Endothelial cell of umbilical vein (primary cell): ENCODE measurements around the gene PPFIA3. TPM values are rescaled to one million over a fixed set of nuclear protein-coding genes. Genes with fewer than 3 reads are reported as not detected.
A peak's percentile ranks its signal among the peaks of the same experiment; 100 is the strongest.

ENCODE experiments used
- BruUV-seq: library from RNA; stranded (reverse); fragments of 400-500 nt; replicated peaks from 2 replicates; lab custom pipeline; 2021; lab: Mats Ljungman, UMichigan
- CTCF ChIA-PET: fragments of 300-600, 350-600 bp; sonication (Branson Sonifier 250); formaldehyde crosslinking; loops from one replicate; lab custom pipeline; 2021; ENCODE audit warnings: antibody characterized with exemption, inconsistent platforms; lab: Charles Lee
- POLR2A ChIA-PET: fragments of 300-600, 350-600 bp; sonication (Branson Sonifier 250); formaldehyde crosslinking; loops from one replicate; lab custom pipeline; 2021; ENCODE audit warnings: antibody characterized with exemption, inconsistent platforms; lab: Charles Lee
- DNase-seq: peaks from one replicate; pipeline ENCODE4 v3.0.0-alpha.2; 2011; ENCODE audit warnings: low read depth, low spot score
- FAIRE-seq: peaks from 2 replicates; lab custom pipeline; 2011; peaks lifted over from hg19 to GRCh38; lab: Jason Lieb, UNC
- H2AFZ ChIP-seq: 2 replicates; pipeline ENCODE4 v1.6.0; 2012; ENCODE audit warnings: low read depth, low read length, control low read depth, inconsistent platforms
- H3K27ac ChIP-seq: 2 replicates; pipeline ENCODE4 v1.5.1; 2011; ENCODE audit warnings: low read depth, mild to moderate bottlenecking, control low read depth, low read length, moderate library complexity; ENCODE audit not compliant: insufficient read depth
- H3K27me3 ChIP-seq, 2 experiments: 2 replicates each; pipeline versions ENCODE4 v1.6.0 to v1.6.1; 2011; ENCODE audit warnings: low read length in 2 of 2, mixed read lengths in 1 of 2; ENCODE audit not compliant: control insufficient read depth in 2 of 2, insufficient read depth in 2 of 2
- H3K36me3 ChIP-seq, 2 experiments: 2 replicates in 1 of 2; 3 replicates in 1 of 2; pipeline ENCODE4 v1.5.1; 2011; ENCODE audit warnings: low read length in 2 of 2, mild to moderate bottlenecking in 1 of 2, moderate library complexity in 1 of 2; ENCODE audit not compliant: control insufficient read depth in 2 of 2, insufficient read depth in 2 of 2; ENCODE audit errors: extremely low read depth in 1 of 2
- H3K4me1 ChIP-seq: 3 replicates; pipeline ENCODE4 v1.5.1; 2011; ENCODE audit warnings: mild to moderate bottlenecking, low read length; ENCODE audit not compliant: control insufficient read depth, insufficient read depth; ENCODE audit errors: extremely low read depth
- H3K4me2 ChIP-seq: 2 replicates; pipeline ENCODE4 v1.6.1; 2011; ENCODE audit warnings: low read length, control low read depth, mixed read lengths; ENCODE audit not compliant: insufficient read depth
- H3K4me3 ChIP-seq, 3 experiments: fragments of 200-600 bp in 1 of 3; sonication (generic), shearing (Covaris generic) in 1 of 3; replicated peaks in 1 of 3; 2 replicates each; pipeline ENCODE4 v1.5.1; 2011 to 2016; ENCODE audit warnings: control low read depth in 3 of 3, low read length in 3 of 3, mild to moderate bottlenecking in 2 of 3, inconsistent platforms in 1 of 3, low read depth in 1 of 3, moderate library complexity in 1 of 3; ENCODE audit not compliant: insufficient read depth in 1 of 3
- H3K79me2 ChIP-seq: 2 replicates; pipeline ENCODE4 v1.6.0; 2012; ENCODE audit warnings: low read length, inconsistent platforms; ENCODE audit not compliant: control insufficient read depth, insufficient read depth
- H3K9ac ChIP-seq: replicated peaks from 2 replicates; pipeline ENCODE3; 2011; ENCODE audit warnings: low read length, control low read depth; ENCODE audit not compliant: insufficient read depth; ENCODE audit errors: extremely low read depth
- H3K9me1 ChIP-seq: replicated peaks from 3 replicates; pipeline ENCODE4 v1.6.0; 2011; ENCODE audit warnings: mild to moderate bottlenecking, low read length; ENCODE audit not compliant: control insufficient read depth, insufficient read depth; ENCODE audit errors: extremely low read depth
- H3K9me3 ChIP-seq: replicated peaks from 2 replicates; pipeline ENCODE4 v1.5.1; 2012; ENCODE audit warnings: low read length, inconsistent platforms; ENCODE audit not compliant: control insufficient read depth, insufficient read depth
- H4K20me1 ChIP-seq: replicated peaks from 2 replicates; pipeline ENCODE3; 2011; ENCODE audit warnings: mild to moderate bottlenecking, low read length; ENCODE audit not compliant: control insufficient read depth, insufficient read depth; ENCODE audit errors: extremely low read depth
- EZH2 ChIP-seq: IDR thresholded peaks from 2 replicates; pipeline ENCODE4 v1.6.1; 2012; ENCODE audit warnings: borderline replicate concordance, low read depth, mild to moderate bottlenecking, moderate library complexity, low read length, inconsistent platforms; ENCODE audit not compliant: severe bottlenecking
- POLR2AphosphoS5 ChIP-seq: IDR thresholded peaks from 2 replicates; pipeline ENCODE4 v1.6.1; 2012; ENCODE audit warnings: low read depth, mild to moderate bottlenecking, control low read depth, low read length, moderate library complexity; ENCODE audit not compliant: insufficient read depth
- dilution Hi-C: fragments of 300-500 bp; cut with MboI; formaldehyde crosslinking; loops from one replicate; pipeline ENCODE4 v1.15.0; 2019; ENCODE audit warnings: low sequenced_read_pairs; ENCODE audit not compliant: extremely low pct_ligation_motif_present
- intact Hi-C: fragments of 100-400 bp; cut with micrococcal nuclease; formaldehyde crosslinking; loops from one replicate; pipeline ENCODE4 v1.10.0; 2022
- polyA plus RNA-seq, 4 experiments: library from polyadenylated mRNA; depleted of rRNA in 3 of 4; stranded (reverse) in 3 of 4; unstranded in 1 of 4; fragments of >200 nt; gene quantifications; 2 replicates each; pipeline versions ENCODE4 v1.2.1 to v1.2.3, GENCODE V29; 2011 to 2012; ENCODE audit warnings: missing spikeins in 1 of 4
- total RNA-seq: library from RNA; stranded (reverse); gene quantifications from 2 replicates; pipeline ENCODE4 v1.2.3, GENCODE V29; 2021
- TF ChIP-seq, protein P1 (sequence below), 2 donors: IDR thresholded peaks; 1 replicate in 1 of 2; 2 replicates in 1 of 2; pipeline ENCODE4 v1.5.1; 2011; ENCODE audit warnings: low read length in 2 of 2, mild to moderate bottlenecking in 2 of 2, moderate library complexity in 2 of 2, control low read depth in 1 of 2, inconsistent platforms in 1 of 2, low read depth in 1 of 2; ENCODE audit not compliant: insufficient read depth in 1 of 2; ENCODE audit errors: extremely low read depth in 1 of 2
- TF ChIP-seq, protein P2 (sequence below): IDR thresholded peaks from 2 replicates; pipeline ENCODE4 v1.6.1; 2011; ENCODE audit not compliant: insufficient read depth, insufficient read length

The PPFIA3 gene
- total and polyA plus RNA-seq, 2 donors (not counting 3 experiments of a cell fraction or from before 2014, with no cell fraction given), result 1.3 to 2.0 TPM

DNA sequence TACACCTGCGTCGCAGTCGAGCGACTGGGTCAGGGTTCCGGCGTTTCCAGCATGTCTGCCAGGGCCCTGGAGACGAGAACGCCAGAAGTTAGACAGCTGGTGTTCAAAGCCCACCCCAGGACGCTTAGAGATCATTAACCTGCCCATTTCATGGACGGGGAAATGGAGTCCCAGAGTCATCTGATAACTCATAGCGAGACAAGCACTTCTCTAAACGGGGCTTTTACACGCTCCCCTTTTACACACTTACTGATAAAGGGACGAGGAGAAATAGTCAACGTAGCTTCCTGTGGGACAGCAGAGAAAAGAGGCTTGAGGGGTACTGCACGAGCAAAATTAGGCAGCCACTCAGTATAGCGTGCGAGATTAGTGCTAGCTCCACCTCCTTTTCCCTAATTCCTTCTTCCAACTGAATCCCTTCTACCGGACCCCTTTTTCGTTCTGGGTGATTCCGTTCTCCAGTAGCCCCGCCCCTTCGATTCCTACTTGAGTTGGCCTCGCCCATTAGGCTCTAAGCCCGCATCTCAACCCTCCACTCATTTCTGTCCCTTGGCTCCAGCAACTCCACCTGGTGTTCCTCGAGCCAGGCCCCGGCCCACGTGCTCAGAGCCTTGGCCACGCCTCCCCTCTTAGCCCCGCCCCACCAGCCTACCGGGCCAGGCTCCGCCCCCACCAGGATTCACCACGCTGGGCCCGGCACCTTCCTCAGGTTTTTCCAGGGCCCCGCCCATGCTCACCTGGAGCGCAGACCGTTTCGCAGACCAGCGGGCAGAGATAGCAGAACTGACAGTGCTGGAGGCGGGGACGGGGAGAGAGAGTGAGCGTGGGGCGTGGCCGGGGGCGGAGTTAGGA lies 32.1 kb downstream of the PPFIA3 start:
- no peaks in the 10 kb centered on the region for H3K9me1 ChIP-seq

More for the DNA sequence above, 32.1 kb downstream of the PPFIA3 start:
- Histone ChIP-seq H3K27ac (no peak overlapping the region), H4K20me1 (no peaks in the 10 kb centered on the region), H3K27me3 (peaks cover 4 to 5% of the 10 kb centered on the region in 2 experiments), H3K9me3 (no peaks in the 10 kb centered on the region), H3K79me2 (no peaks in the 10 kb centered on the region), H2AFZ (no peak overlapping the region), H3K4me2 (no peak overlapping the region), H3K4me3 (no peak overlapping the region), H3K4me1 (peaks cover 24% of the 10 kb centered on the region), H3K9ac (no peak overlapping the region), H3K36me3 (no peaks in the 10 kb centered on the region)
- intact Hi-C loops (loop anchor here (2.0 to 10.0 kb wide), 3 partner anchors 47 to 157 kb away; partner anchors contain the start of genes GYS1 and RUVBL2), dilution Hi-C loops (no loop called here)
- ChIA-PET CTCF (interaction anchor here (0.6 to 4.1 kb wide), 9 partner anchors 14 to 121 kb away, joined by 3 to 56 read pairs (median 7); partner anchors contain the start of genes LIN7B and PPFIA3), POLR2A (interaction anchor here (0.5 kb wide), 1 partner anchor 441 kb away, joined by 3 read pairs; no protein-coding TSS in a partner anchor)
- DNase-seq, result peak; percentile 29
- no peak for FAIRE-seq
- TF ChIP-seq, protein P1, sequence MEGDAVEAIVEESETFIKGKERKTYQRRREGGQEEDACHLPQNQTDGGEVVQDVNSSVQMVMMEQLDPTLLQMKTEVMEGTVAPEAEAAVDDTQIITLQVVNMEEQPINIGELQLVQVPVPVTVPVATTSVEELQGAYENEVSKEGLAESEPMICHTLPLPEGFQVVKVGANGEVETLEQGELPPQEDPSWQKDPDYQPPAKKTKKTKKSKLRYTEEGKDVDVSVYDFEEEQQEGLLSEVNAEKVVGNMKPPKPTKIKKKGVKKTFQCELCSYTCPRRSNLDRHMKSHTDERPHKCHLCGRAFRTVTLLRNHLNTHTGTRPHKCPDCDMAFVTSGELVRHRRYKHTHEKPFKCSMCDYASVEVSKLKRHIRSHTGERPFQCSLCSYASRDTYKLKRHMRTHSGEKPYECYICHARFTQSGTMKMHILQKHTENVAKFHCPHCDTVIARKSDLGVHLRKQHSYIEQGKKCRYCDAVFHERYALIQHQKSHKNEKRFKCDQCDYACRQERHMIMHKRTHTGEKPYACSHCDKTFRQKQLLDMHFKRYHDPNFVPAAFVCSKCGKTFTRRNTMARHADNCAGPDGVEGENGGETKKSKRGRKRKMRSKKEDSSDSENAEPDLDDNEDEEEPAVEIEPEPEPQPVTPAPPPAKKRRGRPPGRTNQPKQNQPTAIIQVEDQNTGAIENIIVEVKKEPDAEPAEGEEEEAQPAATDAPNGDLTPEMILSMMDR (IDR thresholded peaks at IDR 0.05; ENCODE audit: extremely low read depth in 1 of 2, insufficient read depth in 1 of 2, low read depth in 1 of 2, low read length in 2 of 2), result no peak
- TF ChIP-seq POLR2AphosphoS5 (no peak), EZH2 (no peak)
- TF ChIP-seq, protein P2, sequence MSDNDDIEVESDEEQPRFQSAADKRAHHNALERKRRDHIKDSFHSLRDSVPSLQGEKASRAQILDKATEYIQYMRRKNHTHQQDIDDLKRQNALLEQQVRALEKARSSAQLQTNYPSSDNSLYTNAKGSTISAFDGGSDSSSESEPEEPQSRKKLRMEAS, result peak; percentile 69
- BruUV-seq, result no TSS peak
